Right renal cortex interstitium (tissue), 3 donors: ENCODE measurements around the gene BAIAP2. TPM values are rescaled to one million over a fixed set of nuclear protein-coding genes. Genes with fewer than 3 reads are reported as not detected.

Experiments
- DNase-seq, 3 donors: peaks; one replicate each; pipeline ENCODE4 v3.0.0-alpha.2; 2013; ENCODE audit warnings: low read depth in 3 of 3, low spot score in 2 of 3
- polyA plus RNA-seq, 3 donors: library from polyadenylated mRNA; unstranded; fragments of 120-200 nt; gene quantifications; one replicate each; pipeline ENCODE4 v1.2.1, GENCODE V29; 2013; ENCODE audit not compliant: insufficient read length in 3 of 3

The BAIAP2 gene
- 10 to 100 TPM; 34.8 to 40.4 (median 36.6) TPM for polyA plus RNA-seq

GRCh38 chr17:81034779-81035520 is at the start of gene BAIAP2:
TSS of gene BAIAP2 (plus strand) at chr17:81035151. CDS start at chr17:81035255, 104 bp downstream.
- DNase-seq: peak in 2 of 3 donors; percentile 84 to 88

DNA sequence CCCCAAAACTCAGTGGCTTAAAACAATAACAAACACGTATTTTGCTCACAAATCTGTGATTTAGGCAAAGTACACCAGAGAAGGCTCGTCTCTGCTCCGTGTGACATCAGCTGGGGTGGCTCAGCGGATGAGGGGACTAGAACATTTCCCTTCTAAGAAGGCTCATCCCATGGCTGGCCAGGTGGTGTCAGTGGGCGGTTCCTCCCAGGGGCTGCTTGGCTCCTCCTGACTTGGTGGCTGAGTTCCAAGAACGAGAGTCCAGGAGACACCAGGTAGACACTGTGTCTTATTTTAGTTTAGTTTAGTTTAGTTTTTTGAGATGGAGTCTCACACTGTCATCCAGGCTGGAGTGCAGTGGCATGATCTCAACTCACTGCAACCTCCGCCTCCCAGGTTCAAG is 48.9 kb upstream of the BAIAP2 start:
- DNase-seq: no peak

GRCh38 chr17:80986816-80987475 is 48.0 kb upstream of the BAIAP2 start:
- DNase-seq: no peak

DNA sequence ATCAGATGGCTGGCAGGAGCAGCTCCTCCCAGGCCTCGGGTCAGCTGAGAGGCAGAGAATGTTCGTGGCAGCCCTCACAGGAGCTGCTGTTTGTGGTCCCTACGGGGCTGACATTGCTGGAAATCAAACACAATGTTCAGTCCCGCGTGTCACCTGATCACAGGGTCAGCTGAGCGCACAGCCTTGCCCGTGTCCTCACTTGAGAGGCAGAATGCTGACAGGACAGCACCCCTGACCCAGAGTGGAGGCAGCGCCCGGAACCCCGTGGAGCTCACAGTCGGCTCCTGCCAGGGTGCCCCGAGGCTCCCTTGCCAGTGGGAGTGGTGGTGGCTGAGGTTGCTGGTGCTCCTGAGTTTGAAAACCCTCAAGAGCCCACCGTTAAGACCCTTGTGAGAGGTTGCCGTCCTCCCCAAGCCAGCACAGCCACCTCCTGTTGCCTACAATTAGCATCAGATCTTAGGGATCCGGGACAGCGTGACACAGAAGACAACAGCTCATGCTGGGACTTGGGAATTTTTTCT is 47.0 kb upstream of the BAIAP2 start:
- DNase-seq: no peak

GRCh38 chr17:80989586-80989913 is 45.4 kb upstream of the BAIAP2 start:
- no peak for DNase-seq

- DNase-seq: no peak
These were observed 43.9 kb upstream of the BAIAP2 start for GRCh38 chr17:80990921-80991644.

DNA sequence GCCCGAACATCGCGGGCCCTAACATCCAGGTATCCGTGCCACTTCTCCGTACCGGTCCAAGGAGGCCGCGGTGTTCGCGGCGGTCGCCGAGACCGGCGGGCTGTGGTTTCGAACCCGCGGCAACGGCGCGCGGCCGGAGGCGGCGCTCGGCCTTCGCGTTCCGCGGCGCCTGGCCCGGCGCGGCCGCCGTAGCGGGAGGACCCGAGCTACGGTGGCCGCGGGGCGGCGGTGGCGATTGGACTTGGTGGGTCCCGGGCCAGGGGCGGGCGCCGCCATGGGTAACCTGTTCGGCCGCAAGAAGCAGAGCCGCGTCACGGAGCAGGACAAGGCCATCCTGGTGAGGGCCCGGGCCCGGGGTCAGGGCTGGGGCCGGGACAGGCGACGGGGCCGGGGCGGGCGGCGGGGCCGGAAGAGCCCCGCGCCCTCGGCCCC is 43.3 kb upstream of the BAIAP2 start, which contains the start of gene CHMP6:
TSS of gene CHMP6 (plus strand) at position 197 of the 432 bp plus-strand sequence. CDS start at position 275, 78 bp downstream.
- no peak for DNase-seq

DNA sequence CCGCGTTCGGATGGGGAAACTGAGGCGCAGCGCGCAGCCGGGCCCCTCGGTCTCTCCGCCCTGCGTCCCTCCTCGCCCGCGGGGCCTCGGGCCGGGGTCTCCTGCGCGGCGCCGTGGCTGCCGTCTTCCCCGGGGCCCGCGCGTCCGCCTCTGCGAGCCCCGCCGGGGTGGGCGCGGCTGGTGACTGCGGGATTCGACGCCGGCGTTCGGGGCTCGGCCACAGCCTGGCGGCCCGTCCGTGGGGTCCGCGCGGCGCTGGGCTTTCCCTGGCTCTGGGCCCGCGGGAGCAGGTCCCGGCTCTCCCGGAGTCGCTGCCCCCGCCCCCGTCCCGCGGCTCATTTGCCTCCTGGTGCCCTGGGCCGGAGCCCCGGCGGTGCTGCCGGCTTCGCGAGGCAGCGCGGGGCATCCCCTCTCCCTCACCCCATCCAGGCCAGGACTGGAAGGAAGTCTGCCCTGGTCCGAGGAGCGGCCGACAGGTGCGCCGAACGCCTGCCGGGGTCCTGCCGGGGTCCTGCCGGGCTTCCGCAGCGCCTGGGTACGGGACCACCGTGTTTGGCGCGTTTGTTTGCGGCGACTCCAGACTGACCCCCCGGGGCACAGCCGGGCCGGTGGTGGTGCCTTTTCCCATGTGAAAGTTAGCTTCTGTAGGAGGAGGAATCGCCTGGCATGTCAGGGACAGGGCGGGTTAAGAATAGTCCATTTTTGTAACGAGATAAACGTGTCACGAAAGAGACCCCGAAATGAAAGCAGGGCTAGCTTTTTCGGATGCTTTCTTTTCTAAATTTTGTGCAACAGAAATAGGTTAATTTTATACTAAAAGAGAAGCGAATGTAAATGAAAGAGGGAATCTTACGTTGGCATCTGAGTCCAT is 42.6 kb upstream of the BAIAP2 start:
- DNase-seq: no peak

GRCh38 chr17:80992948-80993624 is 41.9 kb upstream of the BAIAP2 start:
- DNase-seq: no peak

DNA sequence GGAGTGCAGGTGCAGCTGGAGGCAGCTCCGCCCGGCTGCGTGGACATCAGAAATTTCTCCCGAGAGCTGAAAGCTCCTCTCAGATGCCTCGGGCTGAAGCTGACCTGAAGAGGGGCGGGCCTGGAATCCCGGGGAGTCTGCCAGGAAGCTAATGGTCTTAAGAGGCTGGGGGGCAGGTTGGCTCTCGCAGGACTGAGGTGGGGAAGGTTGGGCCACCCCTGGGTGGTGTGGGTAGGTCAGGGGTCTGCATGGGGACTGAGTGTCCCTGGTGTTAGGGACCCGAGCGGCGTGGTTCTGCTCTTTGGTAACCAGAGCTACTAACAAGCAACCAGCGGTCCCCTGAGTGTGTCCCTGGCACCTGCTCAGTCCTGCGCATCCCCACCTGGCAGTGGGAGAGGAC is 39.8 kb upstream of the BAIAP2 start:
- DNase-seq: no peak

GRCh38 chr17:80996422-80997305 is 38.3 kb upstream of the BAIAP2 start:
- no peak for DNase-seq

GRCh38 chr17:80997424-80998117 is 37.4 kb upstream of the BAIAP2 start:
- DNase-seq: no peak

GRCh38 chr17:80998118-80998747 is 36.7 kb upstream of the BAIAP2 start:
- no peak for DNase-seq

GRCh38 chr17:80998748-80999535 is 36.0 kb upstream of the BAIAP2 start:
- DNase-seq: no peak

- DNase-seq: no peak
These were observed 35.2 kb upstream of the BAIAP2 start for GRCh38 chr17:80999536-81000333.

DNA sequence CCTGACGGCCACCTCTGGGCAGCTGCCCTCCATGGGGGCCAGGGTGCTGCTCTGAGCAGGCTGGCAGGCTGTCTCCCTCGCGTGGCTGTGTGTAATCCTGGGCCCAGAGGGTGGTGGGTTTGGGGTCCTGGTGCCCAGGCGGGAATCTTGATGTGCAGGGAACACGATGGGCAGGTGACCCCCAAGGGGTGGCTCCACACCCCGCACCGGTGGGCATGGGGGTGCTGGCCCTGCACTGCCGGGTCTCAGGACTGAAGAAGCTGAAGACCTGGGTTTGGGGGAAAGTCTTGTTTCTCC is 34.7 kb upstream of the BAIAP2 start:
- no peak for DNase-seq
